GM18526 (cell line): ENCODE results near the gene TCP11L2.

Experiments
- POLR2A ChIP-seq: IDR thresholded peaks from 3 replicates; pipeline ENCODE4 v1.6.1; 2011; ENCODE audit not compliant: insufficient read length; ENCODE audit errors: extremely low read depth

The TCP11L2 gene

DNA sequence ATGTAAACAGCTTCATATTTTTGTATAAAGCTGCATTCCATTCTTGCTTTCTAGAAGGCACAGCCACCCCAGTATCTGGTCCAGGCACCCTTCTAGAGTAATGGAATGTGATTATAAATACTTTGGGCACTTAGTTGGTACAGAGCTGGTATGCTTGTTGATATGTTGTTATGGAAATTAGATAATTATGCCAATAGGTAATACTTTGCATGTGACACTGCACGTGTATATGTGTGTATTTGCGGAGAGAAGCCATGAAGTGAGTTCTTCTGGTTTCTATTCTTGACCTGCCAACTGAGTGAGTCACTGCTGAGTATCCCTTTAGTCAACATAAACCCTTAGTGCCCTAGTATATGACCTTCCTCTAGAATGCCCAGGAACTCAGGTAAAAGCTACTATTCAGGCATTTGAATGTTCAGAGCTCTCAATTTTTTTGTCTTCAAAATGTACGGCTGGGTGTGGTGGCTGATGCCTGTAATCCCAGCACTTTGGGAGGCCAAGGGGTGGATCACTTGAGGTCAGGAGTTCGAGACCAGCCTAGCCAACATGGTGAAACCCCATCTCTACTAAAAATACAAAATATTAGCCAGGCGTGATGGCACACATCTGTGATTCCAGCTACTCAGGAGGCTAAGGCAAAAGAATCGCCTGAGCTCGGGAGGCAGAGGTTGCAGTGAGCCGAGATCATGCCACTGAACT is 6.2 kb upstream of the TCP11L2 start:
- TF ChIP-seq POLR2A: no peak

DNA sequence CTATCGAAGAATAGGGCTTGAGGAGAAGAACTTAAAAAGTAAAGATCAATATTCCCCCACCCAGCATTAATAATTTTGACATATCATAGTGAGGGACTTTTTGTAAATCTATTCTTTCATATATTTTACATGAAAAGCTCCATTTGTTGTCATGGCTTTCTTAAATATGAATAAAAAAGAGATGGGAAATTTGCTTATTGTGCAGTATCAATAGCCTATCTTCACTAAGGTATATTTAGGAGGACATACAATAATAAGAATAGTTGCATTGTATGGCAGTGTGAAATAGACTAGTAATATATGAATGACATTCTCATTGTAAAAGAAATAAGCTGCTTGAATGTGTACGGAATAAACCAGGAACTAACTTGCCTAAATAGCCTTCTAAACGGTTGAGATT is 5.5 kb upstream of the TCP11L2 start:
- no peak for TF ChIP-seq POLR2A

GRCh38 chr12:106297681-106298080 is 4.9 kb upstream of the TCP11L2 start:
- TF ChIP-seq POLR2A: no peak

DNA sequence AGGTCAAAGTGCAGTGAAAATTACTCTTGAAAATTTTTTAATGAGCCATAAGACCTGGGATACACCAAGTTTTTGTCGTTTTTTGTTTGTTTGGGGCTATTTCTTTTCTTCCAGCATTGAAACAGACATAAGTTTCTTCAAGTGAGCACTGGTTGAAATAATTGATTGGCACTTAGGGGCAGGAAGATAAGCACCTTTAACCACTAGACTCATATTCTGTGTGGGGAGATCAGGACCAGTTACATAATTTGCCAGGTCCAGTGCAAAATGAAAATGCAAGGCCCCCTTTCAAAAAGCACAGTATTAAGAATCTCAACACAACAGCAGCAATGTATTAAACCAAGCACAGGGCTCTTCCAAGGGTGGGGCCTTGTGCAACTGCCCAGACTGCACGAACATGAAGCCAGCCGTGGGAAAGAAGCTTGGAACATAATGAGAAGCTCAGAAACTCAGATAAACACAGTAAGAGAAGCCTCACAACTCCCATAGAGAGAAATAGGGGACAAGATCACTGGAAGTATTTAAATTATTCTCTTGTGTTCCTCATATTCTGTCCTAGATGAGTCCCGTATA is 3.2 kb upstream of the TCP11L2 start:
- TF ChIP-seq POLR2A: no peak

GRCh38 chr12:106300761-106301160 is 1.8 kb upstream of the TCP11L2 start:
- TF ChIP-seq POLR2A: no peak

GRCh38 chr12:106301241-106301610 is 1.3 kb upstream of the TCP11L2 start:
- no peak for TF ChIP-seq POLR2A

GRCh38 chr12:106301611-106302321 is 767 bp upstream of the TCP11L2 start:
- TF ChIP-seq POLR2A: no peak

- TF ChIP-seq POLR2A: no peak
Observed at GRCh38 chr12:106303202-106303820, 778 bp downstream of the TCP11L2 start.

GRCh38 chr12:106304001-106304421 is 1.5 kb downstream of the TCP11L2 start:
- TF ChIP-seq POLR2A: no peak

GRCh38 chr12:106304797-106305196 is 2.3 kb downstream of the TCP11L2 start:
- TF ChIP-seq POLR2A: no peak

GRCh38 chr12:106305376-106305775 is 2.8 kb downstream of the TCP11L2 start:
- TF ChIP-seq POLR2A: no peak

DNA sequence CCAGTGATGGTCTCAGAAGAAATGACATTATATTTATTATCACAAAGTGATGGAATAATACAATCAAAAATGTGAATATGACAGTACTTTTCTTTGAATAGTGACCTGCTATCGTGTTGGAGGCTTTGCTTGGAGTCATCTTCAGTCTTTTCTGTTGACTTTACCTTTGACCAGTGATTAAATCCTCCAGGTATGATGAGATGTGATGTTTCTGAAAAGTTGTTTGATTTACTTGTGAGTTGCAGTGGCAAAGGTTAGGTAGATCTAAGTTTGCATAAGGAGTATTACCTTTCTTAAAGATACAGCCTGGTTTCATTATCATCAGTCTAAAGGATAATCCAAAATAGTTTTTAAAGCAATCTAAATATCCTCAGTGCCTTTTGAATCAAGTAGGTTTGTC is 4.6 kb downstream of the TCP11L2 start:
- no peak for TF ChIP-seq POLR2A

DNA sequence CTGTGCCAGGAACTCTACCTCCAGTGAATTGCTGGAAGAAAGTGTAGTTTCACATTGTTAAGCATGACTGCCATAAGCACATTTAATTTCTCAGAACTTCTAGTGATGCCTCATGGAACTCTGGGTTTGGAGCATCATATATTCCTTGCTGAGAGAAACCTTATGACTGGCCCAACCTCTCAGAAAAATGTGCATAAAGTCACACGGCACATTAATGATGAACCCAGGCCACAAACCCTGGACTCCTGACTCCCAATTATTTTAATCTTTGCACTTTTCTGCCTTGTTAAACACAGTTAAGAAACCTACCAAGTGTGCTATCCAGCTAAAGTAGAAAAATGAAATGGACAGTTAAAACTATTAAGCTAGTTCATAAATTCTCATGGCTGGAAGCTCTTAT is 5.6 kb downstream of the TCP11L2 start:
- no peak for TF ChIP-seq POLR2A

DNA sequence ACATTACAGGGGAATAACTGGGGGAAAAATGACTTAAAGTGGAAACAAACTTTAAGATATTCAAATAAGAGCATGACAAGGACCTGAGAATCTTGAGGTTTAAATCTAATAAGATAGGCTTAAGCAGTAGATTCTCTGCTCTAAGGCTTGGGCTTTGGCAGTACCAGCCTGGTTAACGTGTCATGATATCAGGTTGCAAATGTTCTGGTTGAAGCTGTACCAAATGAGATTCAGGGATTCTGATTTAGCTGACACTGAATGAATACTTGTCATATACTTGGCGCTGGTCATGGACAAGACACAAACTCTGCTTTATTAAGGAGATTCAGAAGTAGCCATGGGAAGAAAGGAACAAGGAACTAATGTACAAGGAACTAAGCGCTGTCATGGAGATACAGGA is 6.1 kb downstream of the TCP11L2 start:
- no peak for TF ChIP-seq POLR2A

DNA sequence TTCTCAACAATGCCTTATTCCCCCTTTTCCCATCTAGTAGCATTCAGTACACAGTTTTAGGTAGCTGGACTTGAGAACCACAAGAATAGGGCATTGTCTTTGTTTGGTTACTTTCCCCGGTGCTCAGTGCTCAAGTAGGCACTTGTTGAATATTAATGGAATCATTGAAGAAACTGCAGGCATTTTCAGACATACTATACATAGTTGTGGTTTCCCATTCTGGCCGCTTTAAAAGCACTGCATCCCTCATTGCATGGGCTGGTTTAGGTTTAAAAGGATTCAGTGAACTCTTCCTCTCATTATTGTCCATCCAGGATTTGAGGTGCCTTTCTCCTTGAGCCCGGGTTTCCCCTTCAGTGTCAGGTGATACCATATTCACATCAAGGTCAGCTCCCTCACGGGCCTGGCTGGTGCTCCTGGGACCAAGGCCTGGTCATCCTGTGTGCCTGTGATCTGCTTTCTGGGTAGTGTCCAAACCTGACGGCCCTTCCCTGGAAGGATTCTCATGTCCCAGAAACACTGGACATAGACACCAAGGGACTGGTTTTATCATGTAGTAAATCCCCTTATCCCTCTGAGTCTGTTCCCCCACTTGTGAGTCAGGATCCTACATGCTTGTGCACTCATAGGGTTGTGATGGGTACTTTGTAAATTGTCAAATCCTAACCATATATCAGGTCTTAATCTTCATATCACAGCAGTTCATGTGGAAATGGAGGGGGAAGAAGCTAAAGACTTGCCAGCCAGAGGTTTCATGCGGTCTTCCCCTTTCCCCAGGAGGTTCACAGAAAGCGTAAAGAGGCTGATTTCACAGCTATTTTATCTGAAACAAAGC is 7.4 kb downstream of the TCP11L2 start:
- no peak for TF ChIP-seq POLR2A
